Neural cell (in vitro differentiated cells): ENCODE measurements around the gene NCOA7. TPM values are rescaled to one million over a fixed set of nuclear protein-coding genes. Genes with fewer than 3 reads are reported as not detected.

ENCODE experiments used
- H2AFZ ChIP-seq: fragments of 200-600, 300-800 bp; sonication (generic), shearing (Covaris generic); 2 replicates; pipeline ENCODE4 v1.6.0; 2014; ENCODE audit warnings: low read depth, mild to moderate bottlenecking, antibody characterized with exemption, low read length, moderate library complexity
- H3F3A ChIP-seq: fragments of 200-600 bp; shearing (Covaris generic); 2 replicates; pipeline ENCODE4 v1.6.1; 2016; ENCODE audit warnings: mild to moderate bottlenecking, moderate library complexity, mixed read lengths, antibody characterized with exemption, low read length; ENCODE audit not compliant: insufficient read depth, poor library complexity, severe bottlenecking
- H3K27ac ChIP-seq: fragments of 200-600, 300-800 bp; sonication (generic), shearing (Covaris generic); 2 replicates; pipeline ENCODE4 v1.5.1; 2014; ENCODE audit warnings: mild to moderate bottlenecking, low read length, moderate library complexity
- H3K27me3 ChIP-seq: fragments of 300-800, 200-600 bp; sonication (generic), shearing (Covaris generic); 2 replicates; pipeline ENCODE4 v1.6.0; 2014; ENCODE audit warnings: mild to moderate bottlenecking, low read depth, low read length, moderate library complexity; ENCODE audit not compliant: insufficient read depth
- H3K36me3 ChIP-seq: fragments of 300-800, 200-600 bp; sonication (generic), shearing (Covaris generic); 2 replicates; pipeline ENCODE4 v1.5.1; 2014; ENCODE audit warnings: mild to moderate bottlenecking, antibody characterized with exemption, low read length, moderate library complexity; ENCODE audit not compliant: insufficient read depth
- H3K4me2 ChIP-seq: fragments of 300-800, 200-600 bp; sonication (generic), shearing (Covaris generic); 2 replicates; pipeline ENCODE4 v1.6.0; 2014; ENCODE audit warnings: mild to moderate bottlenecking, low read length
- H3K4me3 ChIP-seq: fragments of 300-800, 200-600 bp; sonication (generic), shearing (Covaris generic); 2 replicates; pipeline ENCODE4 v1.5.1; 2014; ENCODE audit warnings: mild to moderate bottlenecking, low read length, moderate library complexity
- H3K79me2 ChIP-seq: fragments of 200-600 bp; shearing (Covaris generic); replicated peaks from 2 replicates; pipeline ENCODE4 v1.6.0; 2014; ENCODE audit warnings: mild to moderate bottlenecking, low read length, moderate library complexity; ENCODE audit not compliant: insufficient read depth
- H3K9ac ChIP-seq: fragments of 300-800, 200-600 bp; sonication (generic), shearing (Covaris generic); 2 replicates; pipeline ENCODE4 v1.6.1; 2016; ENCODE audit warnings: mild to moderate bottlenecking, low read length, mixed read lengths
- H3K9me2 ChIP-seq: fragments of 200-600 bp; shearing (Covaris generic); 2 replicates; pipeline ENCODE4 v1.6.1; 2016; ENCODE audit warnings: mild to moderate bottlenecking, low read length, mixed read lengths; ENCODE audit not compliant: insufficient read depth
- H3K9me3 ChIP-seq: fragments of 200-600, 300-800 bp; sonication (generic), shearing (Covaris generic); 2 replicates; pipeline ENCODE4 v1.6.1; 2016; ENCODE audit warnings: mild to moderate bottlenecking, mixed run types, low read length, moderate library complexity, mixed read lengths
- H4K20me1 ChIP-seq: fragments of 200-600 bp; shearing (Covaris generic); 2 replicates; pipeline ENCODE4 v1.6.1; 2016; ENCODE audit warnings: mild to moderate bottlenecking, mixed run types; ENCODE audit not compliant: insufficient read depth
- EP300 ChIP-seq: fragments of 450-650 bp; conservative IDR thresholded peaks from 2 replicates; pipeline ENCODE4 v1.6.1; 2014; ENCODE audit warnings: antibody characterized with exemption, mild to moderate bottlenecking, moderate library complexity; ENCODE audit not compliant: poor library complexity, severe bottlenecking
- EZH2 ChIP-seq: fragments of 200-600, 300-800 bp; shearing (Covaris generic), sonication (generic); IDR thresholded peaks from 2 replicates; pipeline ENCODE4 v1.6.1; 2014; ENCODE audit warnings: antibody characterized with exemption, low read length, borderline replicate concordance, mild to moderate bottlenecking; ENCODE audit not compliant: insufficient read depth, poor library complexity, severe bottlenecking
- MXI1 ChIP-seq: fragments of 450-650 bp; conservative IDR thresholded peaks from 2 replicates; pipeline ENCODE4 v1.6.1; 2014; ENCODE audit warnings: antibody characterized with exemption, mild to moderate bottlenecking; ENCODE audit not compliant: poor library complexity, severe bottlenecking
- POLR2AphosphoS5 ChIP-seq: IDR thresholded peaks from 2 replicates; pipeline ENCODE4 v1.6.1; 2012
- RAD21 ChIP-seq: fragments of 450-650 bp; conservative IDR thresholded peaks from 2 replicates; pipeline ENCODE4 v1.6.1; 2014; ENCODE audit warnings: antibody characterized with exemption, mild to moderate bottlenecking, moderate library complexity
- SMC3 ChIP-seq: fragments of 450-650 bp; conservative IDR thresholded peaks from 2 replicates; pipeline ENCODE4 v1.6.1; 2014; ENCODE audit warnings: antibody characterized with exemption, mild to moderate bottlenecking, moderate library complexity; ENCODE audit not compliant: poor library complexity
- TAF1 ChIP-seq: IDR thresholded peaks from 2 replicates; pipeline ENCODE4 v1.6.1; 2012; ENCODE audit warnings: low read depth
- polyA plus RNA-seq: library from polyadenylated mRNA; depleted of rRNA; stranded (reverse); fragments of >200 nt; gene quantifications from 2 replicates; pipeline ENCODE4 v1.2.3, GENCODE V29; 2014
- TF ChIP-seq, protein P1 (sequence below): fragments of 450-650 bp; IDR thresholded peaks from 2 replicates; pipeline ENCODE4 v1.5.1; 2014; ENCODE audit warnings: antibody characterized with exemption, mild to moderate bottlenecking, moderate library complexity; ENCODE audit not compliant: poor library complexity, severe bottlenecking
- TF ChIP-seq, protein P2 (sequence below): IDR thresholded peaks from 2 replicates; pipeline ENCODE4 v1.6.1; 2012; ENCODE audit warnings: borderline replicate concordance

Gene NCOA7
- polyA plus RNA-seq, 1 donor from 2014 or later: 17.1 TPM

DNA sequence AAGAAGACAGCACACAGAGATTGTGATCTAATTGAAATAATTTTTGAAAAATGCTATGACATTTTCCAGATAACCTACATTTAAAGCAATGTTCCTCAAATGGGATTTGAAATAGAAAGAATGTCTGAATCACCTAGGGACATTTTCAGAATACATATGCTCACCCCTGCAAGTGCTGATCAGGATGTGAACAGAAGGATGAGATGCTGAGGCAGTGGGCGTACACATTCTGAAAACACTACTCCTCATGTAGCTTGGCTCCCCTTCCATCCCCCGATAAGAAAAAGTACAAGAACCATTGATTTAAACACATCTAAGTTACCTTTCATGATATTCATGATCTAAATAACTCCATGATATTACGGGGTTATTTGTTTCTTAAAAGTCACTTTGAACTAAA is 136.0 kb downstream of the NCOA7 start:
- TF ChIP-seq RAD21: no peak
- TF ChIP-seq, protein P1, sequence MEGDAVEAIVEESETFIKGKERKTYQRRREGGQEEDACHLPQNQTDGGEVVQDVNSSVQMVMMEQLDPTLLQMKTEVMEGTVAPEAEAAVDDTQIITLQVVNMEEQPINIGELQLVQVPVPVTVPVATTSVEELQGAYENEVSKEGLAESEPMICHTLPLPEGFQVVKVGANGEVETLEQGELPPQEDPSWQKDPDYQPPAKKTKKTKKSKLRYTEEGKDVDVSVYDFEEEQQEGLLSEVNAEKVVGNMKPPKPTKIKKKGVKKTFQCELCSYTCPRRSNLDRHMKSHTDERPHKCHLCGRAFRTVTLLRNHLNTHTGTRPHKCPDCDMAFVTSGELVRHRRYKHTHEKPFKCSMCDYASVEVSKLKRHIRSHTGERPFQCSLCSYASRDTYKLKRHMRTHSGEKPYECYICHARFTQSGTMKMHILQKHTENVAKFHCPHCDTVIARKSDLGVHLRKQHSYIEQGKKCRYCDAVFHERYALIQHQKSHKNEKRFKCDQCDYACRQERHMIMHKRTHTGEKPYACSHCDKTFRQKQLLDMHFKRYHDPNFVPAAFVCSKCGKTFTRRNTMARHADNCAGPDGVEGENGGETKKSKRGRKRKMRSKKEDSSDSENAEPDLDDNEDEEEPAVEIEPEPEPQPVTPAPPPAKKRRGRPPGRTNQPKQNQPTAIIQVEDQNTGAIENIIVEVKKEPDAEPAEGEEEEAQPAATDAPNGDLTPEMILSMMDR: no peak
- TF ChIP-seq, protein P2, sequence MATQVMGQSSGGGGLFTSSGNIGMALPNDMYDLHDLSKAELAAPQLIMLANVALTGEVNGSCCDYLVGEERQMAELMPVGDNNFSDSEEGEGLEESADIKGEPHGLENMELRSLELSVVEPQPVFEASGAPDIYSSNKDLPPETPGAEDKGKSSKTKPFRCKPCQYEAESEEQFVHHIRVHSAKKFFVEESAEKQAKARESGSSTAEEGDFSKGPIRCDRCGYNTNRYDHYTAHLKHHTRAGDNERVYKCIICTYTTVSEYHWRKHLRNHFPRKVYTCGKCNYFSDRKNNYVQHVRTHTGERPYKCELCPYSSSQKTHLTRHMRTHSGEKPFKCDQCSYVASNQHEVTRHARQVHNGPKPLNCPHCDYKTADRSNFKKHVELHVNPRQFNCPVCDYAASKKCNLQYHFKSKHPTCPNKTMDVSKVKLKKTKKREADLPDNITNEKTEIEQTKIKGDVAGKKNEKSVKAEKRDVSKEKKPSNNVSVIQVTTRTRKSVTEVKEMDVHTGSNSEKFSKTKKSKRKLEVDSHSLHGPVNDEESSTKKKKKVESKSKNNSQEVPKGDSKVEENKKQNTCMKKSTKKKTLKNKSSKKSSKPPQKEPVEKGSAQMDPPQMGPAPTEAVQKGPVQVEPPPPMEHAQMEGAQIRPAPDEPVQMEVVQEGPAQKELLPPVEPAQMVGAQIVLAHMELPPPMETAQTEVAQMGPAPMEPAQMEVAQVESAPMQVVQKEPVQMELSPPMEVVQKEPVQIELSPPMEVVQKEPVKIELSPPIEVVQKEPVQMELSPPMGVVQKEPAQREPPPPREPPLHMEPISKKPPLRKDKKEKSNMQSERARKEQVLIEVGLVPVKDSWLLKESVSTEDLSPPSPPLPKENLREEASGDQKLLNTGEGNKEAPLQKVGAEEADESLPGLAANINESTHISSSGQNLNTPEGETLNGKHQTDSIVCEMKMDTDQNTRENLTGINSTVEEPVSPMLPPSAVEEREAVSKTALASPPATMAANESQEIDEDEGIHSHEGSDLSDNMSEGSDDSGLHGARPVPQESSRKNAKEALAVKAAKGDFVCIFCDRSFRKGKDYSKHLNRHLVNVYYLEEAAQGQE: no peak
- TF ChIP-seq EP300: no peak
- no peak for TF ChIP-seq POLR2AphosphoS5
- TF ChIP-seq EZH2: no peak
- TF ChIP-seq SMC3: no peak
- no peak for TF ChIP-seq MXI1
- no peak for TF ChIP-seq TAF1
- H3K79me2 ChIP-seq: no peaks in the 10 kb centered on the region
- H3K9ac ChIP-seq: no peak overlapping the region
- H4K20me1 ChIP-seq: no peaks in the 10 kb centered on the region
- H3K27ac ChIP-seq: no peak overlapping the region
- no peaks in the 10 kb centered on the region for H3K9me2 ChIP-seq
- no peak overlapping the region for H2AFZ ChIP-seq
- H3K9me3 ChIP-seq: no peaks in the 10 kb centered on the region
- no peaks in the 10 kb centered on the region for H3F3A ChIP-seq
- H3K27me3 ChIP-seq: no peaks in the 10 kb centered on the region
- no peak overlapping the region for H3K4me2 ChIP-seq
- no peak overlapping the region for H3K4me3 ChIP-seq
- peaks cover 3% of the 10 kb centered on the region for H3K36me3 ChIP-seq

DNA sequence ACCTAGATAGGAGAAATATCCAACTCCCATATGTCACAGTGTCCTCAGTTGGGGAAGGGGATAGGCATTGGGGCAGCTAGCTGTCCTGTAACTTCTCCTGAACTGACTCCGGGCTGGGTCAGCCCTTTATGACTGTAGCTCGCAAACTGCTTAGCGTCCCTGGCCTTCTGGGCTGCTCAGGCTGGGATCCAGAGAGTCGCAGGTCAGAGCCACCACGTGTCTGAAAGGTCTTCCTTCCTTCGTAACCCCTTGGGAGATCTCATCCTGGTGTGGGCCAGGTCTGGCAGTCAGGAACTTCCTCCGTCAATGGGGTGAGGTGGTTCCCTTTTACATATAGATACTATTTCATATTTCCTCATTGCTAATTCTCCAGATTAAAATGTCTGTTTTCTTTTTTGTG is 137.0 kb downstream of the NCOA7 start:
- TF ChIP-seq RAD21 (no peak), SMC3 (no peak), MXI1 (no peak), EP300 (no peak), POLR2AphosphoS5 (no peak), TAF1 (no peak), EZH2 (no peak)
- TF ChIP-seq, protein P2: no peak
- TF ChIP-seq, protein P1: no peak
- H3K27ac ChIP-seq: no peak overlapping the region
- no peak overlapping the region for H3K4me3 ChIP-seq

More for the DNA sequence above, 137.0 kb downstream of the NCOA7 start:
- H3K9me3 ChIP-seq: no peaks in the 10 kb centered on the region
- H3K4me2 ChIP-seq: no peak overlapping the region
- no peaks in the 10 kb centered on the region for H3K27me3 ChIP-seq
- peaks cover 3% of the 10 kb centered on the region for H3K36me3 ChIP-seq
- H4K20me1 ChIP-seq: no peaks in the 10 kb centered on the region
- H3K9ac ChIP-seq: no peak overlapping the region
- H3K9me2 ChIP-seq: no peaks in the 10 kb centered on the region
- H3F3A ChIP-seq: no peaks in the 10 kb centered on the region
- H3K79me2 ChIP-seq: no peaks in the 10 kb centered on the region
- H2AFZ ChIP-seq: no peak overlapping the region
